ENCODE data around the gene DCLK1.

DNA sequence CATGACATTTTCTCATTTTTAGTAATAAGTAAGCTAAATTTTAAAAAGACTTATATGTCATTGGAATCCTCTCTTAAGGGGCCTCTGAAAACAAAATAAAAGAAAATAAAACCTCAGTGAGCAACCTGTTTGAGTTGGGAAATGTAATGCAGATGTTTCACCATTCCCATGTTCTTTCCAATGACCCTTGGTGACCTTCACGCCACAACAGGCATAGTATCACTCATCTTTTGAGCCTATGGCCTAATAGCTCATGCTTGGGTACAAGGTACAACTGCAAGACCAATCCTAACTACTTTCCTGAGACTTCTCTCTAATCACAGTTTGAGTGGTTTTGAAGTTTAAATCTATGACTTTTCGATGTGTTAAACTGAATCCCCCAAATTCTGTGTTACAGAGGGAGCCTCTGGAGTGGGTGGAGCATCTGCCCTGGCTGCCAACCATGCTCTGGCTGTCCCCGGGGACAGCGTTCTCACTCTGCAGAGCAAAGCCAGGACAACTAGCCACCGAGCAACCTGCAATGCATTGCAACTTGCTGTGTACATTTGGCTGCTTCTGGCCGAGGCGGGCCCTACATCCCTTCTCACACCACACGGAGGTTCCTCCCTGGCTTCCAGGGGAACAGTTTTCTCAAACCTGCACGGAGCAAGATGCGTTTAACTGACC, 346.8 kb downstream of the DCLK1 start:
- TF ChIP-seq POLR2A (IDR thresholded peaks at IDR 0.05; ENCODE audit: low read length) (no peak), GATA1 (IDR thresholded peaks at IDR 0.05; ENCODE audit: low read depth, low read length) (no peak)

All from erythroblast (primary cell).